Kidney epithelial cell (primary cell): ENCODE measurements around the gene GPC6. TPM values are rescaled to one million over a fixed set of nuclear protein-coding genes. Genes with fewer than 3 reads are reported as not detected.
A peak's percentile ranks its signal among the peaks of the same experiment; 100 is the strongest.

Experiments used
- DNase-seq: peaks from one replicate; pipeline ENCODE4 v3.0.0-alpha.2; 2010; ENCODE audit warnings: low read depth
- H3K27me3 ChIP-seq: 2 replicates; pipeline ENCODE4 v1.6.0; 2011; ENCODE audit warnings: low read length; ENCODE audit not compliant: control insufficient read depth, insufficient read depth
- H3K36me3 ChIP-seq: 2 replicates; pipeline ENCODE4 v1.5.1; 2011; ENCODE audit warnings: low read length; ENCODE audit not compliant: control insufficient read depth, insufficient read depth
- H3K4me3 ChIP-seq: 2 replicates; pipeline ENCODE4 v1.5.1; 2011; ENCODE audit warnings: low read depth, mild to moderate bottlenecking, control low read depth, low read length
- total RNA-seq: library from RNA; depleted of rRNA; stranded (reverse); fragments of >200 nt; gene quantifications from 2 replicates; pipeline ENCODE4 v1.2.3, GENCODE V29; 2015
- TF ChIP-seq, protein P1 (sequence below): IDR thresholded peaks from 2 replicates; pipeline ENCODE4 v1.5.1; 2011; ENCODE audit warnings: mild to moderate bottlenecking, moderate library complexity, low read length, control low read depth, inconsistent platforms; ENCODE audit not compliant: insufficient read depth, poor library complexity, severe bottlenecking

The GPC6 gene
- total RNA-seq, 1 donor from 2014 or later = 62.7 TPM

DNA sequence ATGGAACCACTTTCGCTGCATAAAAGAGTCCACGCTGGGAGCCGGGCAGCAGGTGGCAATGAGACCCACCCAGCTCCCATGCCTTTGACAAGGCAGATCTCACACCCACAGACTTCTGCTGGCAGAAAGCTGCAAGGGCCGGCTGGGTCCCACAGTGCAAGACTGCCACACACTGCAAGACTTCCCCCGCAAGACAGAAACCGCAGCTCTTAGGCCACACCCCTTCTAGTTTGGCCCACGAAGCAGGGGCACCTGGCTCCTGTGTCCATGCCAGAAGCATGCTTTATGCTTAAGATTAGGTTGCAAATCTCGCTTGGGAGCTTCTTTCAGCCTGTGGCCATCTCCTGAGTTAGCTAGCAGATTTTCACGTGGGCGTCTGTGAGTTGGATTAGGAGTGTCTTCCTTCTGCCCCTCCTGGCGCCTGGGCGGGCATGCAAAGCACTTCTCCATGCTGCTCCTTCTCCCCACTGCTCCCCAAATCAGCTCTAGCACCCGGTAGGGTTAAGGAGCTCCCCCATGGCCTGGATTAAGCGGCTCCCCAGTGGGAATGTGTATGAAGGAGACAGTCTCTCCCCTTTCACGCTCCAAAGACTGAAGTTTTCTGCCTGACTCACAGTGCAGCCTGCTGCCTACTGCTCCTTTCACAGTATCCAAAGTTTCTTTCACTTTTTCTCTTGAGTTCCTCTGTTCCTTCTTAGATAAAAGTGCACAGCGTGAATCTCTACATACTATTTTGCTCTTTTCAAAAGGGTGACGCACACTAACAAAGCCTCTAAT lies 17.7 kb downstream of the GPC6 start:
- no peak for DNase-seq
- no peaks in the 10 kb centered on the region for H3K27me3 ChIP-seq
- H3K36me3 ChIP-seq = no peaks in the 10 kb centered on the region
- peak overlapping the region; percentile 38 for H3K4me3 ChIP-seq
- TF ChIP-seq, protein P1, sequence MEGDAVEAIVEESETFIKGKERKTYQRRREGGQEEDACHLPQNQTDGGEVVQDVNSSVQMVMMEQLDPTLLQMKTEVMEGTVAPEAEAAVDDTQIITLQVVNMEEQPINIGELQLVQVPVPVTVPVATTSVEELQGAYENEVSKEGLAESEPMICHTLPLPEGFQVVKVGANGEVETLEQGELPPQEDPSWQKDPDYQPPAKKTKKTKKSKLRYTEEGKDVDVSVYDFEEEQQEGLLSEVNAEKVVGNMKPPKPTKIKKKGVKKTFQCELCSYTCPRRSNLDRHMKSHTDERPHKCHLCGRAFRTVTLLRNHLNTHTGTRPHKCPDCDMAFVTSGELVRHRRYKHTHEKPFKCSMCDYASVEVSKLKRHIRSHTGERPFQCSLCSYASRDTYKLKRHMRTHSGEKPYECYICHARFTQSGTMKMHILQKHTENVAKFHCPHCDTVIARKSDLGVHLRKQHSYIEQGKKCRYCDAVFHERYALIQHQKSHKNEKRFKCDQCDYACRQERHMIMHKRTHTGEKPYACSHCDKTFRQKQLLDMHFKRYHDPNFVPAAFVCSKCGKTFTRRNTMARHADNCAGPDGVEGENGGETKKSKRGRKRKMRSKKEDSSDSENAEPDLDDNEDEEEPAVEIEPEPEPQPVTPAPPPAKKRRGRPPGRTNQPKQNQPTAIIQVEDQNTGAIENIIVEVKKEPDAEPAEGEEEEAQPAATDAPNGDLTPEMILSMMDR = no peak

DNA sequence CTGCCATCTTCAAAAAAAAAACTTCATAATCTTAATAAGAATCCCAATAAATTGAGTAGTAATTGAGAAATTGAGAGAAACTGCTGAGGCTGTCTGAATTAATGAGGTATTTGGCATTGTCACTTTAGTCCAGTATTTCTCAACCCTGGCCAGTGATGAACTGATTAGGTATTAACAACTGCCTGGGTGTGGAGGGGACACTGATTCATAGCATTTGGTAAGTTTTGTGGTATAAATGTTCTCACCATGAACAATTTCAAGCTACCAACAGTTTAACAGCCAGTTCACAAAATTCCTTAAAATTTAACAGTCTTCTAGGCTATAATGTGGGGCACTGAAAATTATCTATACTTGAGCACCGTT lies 18.3 kb downstream of the GPC6 start:
- H3K27me3 ChIP-seq = no peaks in the 10 kb centered on the region
- no peak for DNase-seq
- TF ChIP-seq, protein P1 = no peak
- H3K4me3 ChIP-seq = peak overlapping the region; percentile 38
- H3K36me3 ChIP-seq = no peaks in the 10 kb centered on the region

DNA sequence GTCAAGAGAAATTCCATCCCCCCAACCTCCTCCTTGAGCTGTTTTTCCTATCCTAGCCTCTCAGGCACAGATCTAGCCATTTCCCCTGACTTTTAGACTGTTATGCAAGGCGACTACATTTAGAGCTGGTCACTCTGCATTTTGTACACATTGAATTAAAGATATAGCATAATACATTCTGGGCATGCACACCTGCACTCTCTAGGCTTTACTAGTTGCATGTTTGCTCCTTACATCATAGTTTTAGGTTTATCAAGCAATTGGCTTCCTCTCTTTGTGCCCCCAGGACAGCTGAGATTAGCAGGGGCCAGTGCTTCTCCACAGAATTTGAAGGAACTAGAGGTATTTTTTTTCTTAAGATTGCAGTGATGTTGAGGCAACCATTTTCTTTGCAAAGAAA lies 19.5 kb downstream of the GPC6 start:
- no peaks in the 10 kb centered on the region for H3K27me3 ChIP-seq
- H3K4me3 ChIP-seq = no peak overlapping the region
- no peak for DNase-seq
- no peaks in the 10 kb centered on the region for H3K36me3 ChIP-seq
- TF ChIP-seq, protein P1 = no peak

DNA sequence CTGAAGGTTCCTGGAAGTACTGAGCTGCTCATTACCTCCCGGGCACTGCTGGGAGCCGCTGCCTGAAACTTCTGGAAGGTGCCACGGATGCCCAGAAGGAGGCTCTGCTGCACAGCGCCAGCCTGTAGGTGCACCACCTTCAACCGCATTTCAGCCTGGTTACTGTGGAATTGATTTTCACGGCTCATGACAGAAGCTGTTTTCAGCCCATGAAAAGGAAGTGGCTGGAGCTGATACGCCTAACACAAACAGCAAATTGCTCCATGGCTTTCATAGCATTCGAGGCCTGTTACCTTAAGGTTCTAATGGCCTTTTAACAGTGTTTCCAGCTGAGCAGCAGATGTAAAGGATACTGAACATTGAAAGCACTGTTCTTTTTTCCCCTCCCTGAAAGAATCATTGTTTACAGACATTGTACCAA lies 22.0 kb downstream of the GPC6 start:
- Histone ChIP-seq H3K4me3 (no peak overlapping the region), H3K27me3 (no peaks in the 10 kb centered on the region), H3K36me3 (no peaks in the 10 kb centered on the region)
- no peak for DNase-seq
- TF ChIP-seq, protein P1 = peak; percentile 86

DNA sequence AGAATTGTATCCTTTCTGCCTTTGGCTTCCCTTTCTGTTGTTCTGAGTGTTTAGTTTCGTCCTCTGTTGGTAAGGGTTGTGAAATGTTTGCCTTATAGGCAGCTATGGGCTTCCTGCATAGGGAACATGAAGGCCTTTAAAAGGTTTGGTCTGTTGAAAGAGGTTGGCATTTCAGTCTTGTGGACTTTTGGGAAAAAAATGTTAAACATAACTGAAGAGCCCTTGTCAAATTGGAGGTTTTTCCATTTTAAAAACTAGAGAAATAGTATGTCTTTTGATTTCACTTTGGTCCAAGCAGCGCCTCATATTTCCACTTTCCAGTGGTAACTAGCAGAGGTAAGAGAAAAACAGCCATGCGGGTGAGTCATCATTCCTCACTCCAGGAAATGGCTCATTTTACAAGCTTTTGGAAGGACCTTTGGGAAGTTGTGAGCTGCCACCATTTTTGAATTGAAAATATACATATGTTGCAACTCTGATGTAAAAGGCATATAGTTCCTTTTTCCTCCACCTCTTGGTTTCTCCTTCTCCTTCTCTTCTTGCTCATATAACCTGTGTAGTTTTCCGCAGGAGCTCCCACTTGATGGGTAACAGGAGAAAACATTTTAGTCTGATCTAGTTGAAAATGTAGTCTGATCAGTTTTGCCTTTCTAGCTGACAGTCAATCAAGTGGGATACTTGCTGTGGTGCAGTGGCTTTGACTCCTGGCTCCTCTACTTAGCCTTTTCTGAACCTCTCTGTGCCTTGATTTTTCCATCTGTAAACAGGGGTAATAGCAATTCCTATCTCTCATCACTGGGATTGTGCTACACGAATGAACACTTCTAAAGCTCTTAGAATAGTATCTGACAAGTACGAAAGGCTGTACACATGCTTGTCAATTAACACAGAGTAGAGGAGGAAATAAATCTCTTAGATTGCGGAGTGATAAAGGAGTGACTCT lies 23.0 kb downstream of the GPC6 start:
- Histone ChIP-seq H3K4me3 (no peak overlapping the region), H3K36me3 (no peaks in the 10 kb centered on the region), H3K27me3 (no peaks in the 10 kb centered on the region)
- TF ChIP-seq, protein P1 = no peak
- DNase-seq = no peak
